ENCODE results near the gene OR51B6.

The OR51B6 gene

GRCh38 chr11:5366856-5367255, 15.5 kb downstream of the OR51B6 start:
- DNase-seq = no peak

- DNase-seq = no peak
These were observed 16.3 kb downstream of the OR51B6 start for GRCh38 chr11:5367448-5368074.

- no peak for DNase-seq
These were observed 17.3 kb downstream of the OR51B6 start for GRCh38 chr11:5368502-5369043.

- no peak for DNase-seq
These were observed 18.5 kb downstream of the OR51B6 start for GRCh38 chr11:5369789-5370188.

- peak; percentile 23 for DNase-seq
These were observed 29.5 kb downstream of the OR51B6 start for GRCh38 chr11:5380740-5381342.

- DNase-seq = no peak
These were observed 32.3 kb downstream of the OR51B6 start, which contains the start of gene OR51M1 for GRCh38 chr11:5383576-5383975. Gene OR51M1, plus strand, starts transcription at chr11:5383812. Its CDS starts 5,587 bp downstream, at chr11:5389399.

GRCh38 chr11:5384335-5384734, 33.0 kb downstream of the OR51B6 start:
- DNase-seq = no peak

GRCh38 chr11:5390210-5390609, 38.9 kb downstream of the OR51B6 start:
- DNase-seq = no peak

GRCh38 chr11:5394091-5394490, 42.8 kb downstream of the OR51B6 start:
- DNase-seq = no peak

- no peak for DNase-seq
These were observed 47.6 kb downstream of the OR51B6 start for GRCh38 chr11:5398936-5399335.
